IMR-90 (cell line): ENCODE results near the gene REC114. TPM values are rescaled to one million over a fixed set of nuclear protein-coding genes. Genes with fewer than 3 reads are reported as not detected.

Source experiments
- ATAC-seq: fragments of 200-7000 bp; cut with Tn5 transposase; 2 replicates; pipeline ENCODE4 v1.9.1; 2020; ENCODE audit warnings: low read depth, mild to moderate bottlenecking, moderate library complexity
- BruUV-seq: library from RNA; stranded (reverse); fragments of 400-500 nt; replicated peaks from 2 replicates; lab custom pipeline; 2021; lab: Mats Ljungman, UMichigan
- CTCF ChIA-PET: fragments of 300-600 bp; formaldehyde crosslinking; extraction: SDS; loops from one replicate; lab custom pipeline; 2021; ENCODE audit warnings: antibody characterized with exemption; lab: Yijun Ruan, JAX
- POLR2A ChIA-PET: fragments of 300-600 bp; sonication (Branson Sonifier 250); formaldehyde crosslinking; loops from one replicate; lab custom pipeline; 2022; ENCODE audit warnings: antibody characterized with exemption; ENCODE audit not compliant: unreplicated experiment; lab: Charles Lee
- DNase-seq: peaks from one replicate; pipeline ENCODE4 v3.0.0; 2013
- H2AFZ ChIP-seq: replicated peaks from 2 replicates; pipeline ENCODE3; 2013; ENCODE audit warnings: low read length, mild to moderate bottlenecking; ENCODE audit not compliant: poor library complexity
- H2AK5ac ChIP-seq: 2 replicates; pipeline ENCODE4 v1.6.1; 2013; ENCODE audit warnings: low read depth, low read length, inconsistent platforms
- H2AK9ac ChIP-seq: replicated peaks from 2 replicates; pipeline ENCODE3; 2013; ENCODE audit warnings: mild to moderate bottlenecking, low read depth, low read length, moderate library complexity; ENCODE audit not compliant: poor library complexity
- H2BK120ac ChIP-seq: 2 replicates; pipeline ENCODE4 v1.6.1; 2013; ENCODE audit warnings: low read depth, low read length, inconsistent platforms
- H2BK15ac ChIP-seq: 3 replicates; pipeline ENCODE4 v1.6.1; 2013; ENCODE audit warnings: low read depth, low read length, inconsistent platforms
- H2BK20ac ChIP-seq: 2 replicates; pipeline ENCODE4 v1.6.1; 2013; ENCODE audit warnings: low read depth, mild to moderate bottlenecking, inconsistent platforms, low read length, moderate library complexity
- H2BK5ac ChIP-seq: 2 replicates; pipeline ENCODE4 v1.6.1; 2013; ENCODE audit warnings: mild to moderate bottlenecking, low read depth, low read length, inconsistent platforms; ENCODE audit not compliant: poor library complexity, severe bottlenecking
- H3K14ac ChIP-seq: replicated peaks from 2 replicates; pipeline ENCODE4 v1.6.1; 2013; ENCODE audit warnings: low read depth, low read length, inconsistent platforms
- H3K18ac ChIP-seq: 2 replicates; pipeline ENCODE4 v1.6.1; 2013; ENCODE audit warnings: low read depth, low read length, control low read depth
- H3K23ac ChIP-seq: 2 replicates; pipeline ENCODE4 v1.6.1; 2013; ENCODE audit warnings: low read depth, low read length, inconsistent platforms
- H3K27ac ChIP-seq: 2 replicates; pipeline ENCODE4 v1.5.1; 2013; ENCODE audit warnings: mild to moderate bottlenecking, control low read depth, low read length; ENCODE audit not compliant: insufficient read depth
- H3K27me3 ChIP-seq: 2 replicates; pipeline ENCODE4 v1.6.1; 2013; ENCODE audit warnings: low read length; ENCODE audit not compliant: control insufficient read depth, insufficient read depth
- H3K36me3 ChIP-seq: 2 replicates; pipeline ENCODE4 v1.6.1; 2013; ENCODE audit warnings: low read length, mixed read lengths; ENCODE audit not compliant: control insufficient read depth, insufficient read depth
- H3K4ac ChIP-seq: 2 replicates; pipeline ENCODE4 v1.6.1; 2013; ENCODE audit warnings: low read depth, low read length, inconsistent platforms
- H3K4me1 ChIP-seq: 2 replicates; pipeline ENCODE4 v1.6.1; 2013; ENCODE audit warnings: low read length, mixed read lengths; ENCODE audit not compliant: control insufficient read depth, insufficient read depth
- H3K4me2 ChIP-seq: 2 replicates; pipeline ENCODE4 v1.6.1; 2013; ENCODE audit warnings: low read depth, mild to moderate bottlenecking, control low read depth, low read length, moderate library complexity
- H3K4me3 ChIP-seq: 2 replicates; pipeline ENCODE4 v1.5.1; 2013; ENCODE audit warnings: low read depth, mild to moderate bottlenecking, control low read depth, low read length, moderate library complexity; ENCODE audit not compliant: insufficient read depth
- H3K56ac ChIP-seq: 2 replicates; pipeline ENCODE4 v1.6.1; 2013; ENCODE audit warnings: low read length, inconsistent platforms; ENCODE audit not compliant: insufficient read depth; ENCODE audit errors: extremely low read depth
- H3K79me1 ChIP-seq, 2 experiments: 2 replicates each; pipeline ENCODE4 v1.6.1; 2013; ENCODE audit warnings: low read length in 2 of 2, inconsistent platforms in 1 of 2, low read depth in 1 of 2
- H3K9ac ChIP-seq: 2 replicates; pipeline ENCODE4 v1.6.1; 2013; ENCODE audit warnings: low read depth, low read length, control low read depth
- H3K9me1 ChIP-seq: 2 replicates; pipeline ENCODE4 v1.6.1; 2013; ENCODE audit warnings: low read length, inconsistent platforms; ENCODE audit not compliant: insufficient read depth
- H3K9me3 ChIP-seq: 2 replicates; pipeline ENCODE4 v1.6.1; 2013; ENCODE audit warnings: low read length; ENCODE audit not compliant: control insufficient read depth, insufficient read depth
- H4K20me1 ChIP-seq: 2 replicates; pipeline ENCODE4 v1.6.1; 2013; ENCODE audit warnings: low read length, inconsistent platforms; ENCODE audit not compliant: insufficient read depth
- H4K5ac ChIP-seq: 2 replicates; pipeline ENCODE4 v1.6.1; 2013; ENCODE audit warnings: mild to moderate bottlenecking, low read depth, low read length, control low read depth
- H4K8ac ChIP-seq, 2 experiments: 2 replicates each; pipeline ENCODE4 v1.6.1; 2013; ENCODE audit warnings: low read depth in 2 of 2, low read length in 2 of 2, control low read depth in 1 of 2, inconsistent platforms in 1 of 2
- H4K91ac ChIP-seq: 2 replicates; pipeline ENCODE4 v1.6.1; 2013; ENCODE audit warnings: low read depth, low read length, inconsistent platforms; ENCODE audit not compliant: insufficient read depth
- CEBPB ChIP-seq: IDR thresholded peaks from 2 replicates; pipeline ENCODE4 v1.6.1; 2012; ENCODE audit warnings: low read depth, low read length, improper control_type of control experiment
- ELK1 ChIP-seq: fragments of 150-350 bp; IDR thresholded peaks from 2 replicates; pipeline ENCODE4 v1.6.1; 2016; ENCODE audit warnings: low read depth, mild to moderate bottlenecking, low read length, moderate library complexity, borderline replicate concordance
- POLR2A ChIP-seq: IDR thresholded peaks from 2 replicates; pipeline ENCODE4 v1.6.1; 2012; ENCODE audit warnings: mild to moderate bottlenecking, low read depth, low read length
- RAD21 ChIP-seq: IDR thresholded peaks from 2 replicates; pipeline ENCODE4 v1.6.1; 2012; ENCODE audit warnings: low read length, improper control_type of control experiment
- RCOR1 ChIP-seq: IDR thresholded peaks from 2 replicates; pipeline ENCODE4 v1.6.1; 2012; ENCODE audit warnings: mild to moderate bottlenecking, low read length, improper control_type of control experiment; ENCODE audit not compliant: insufficient replicate concordance
- RFX5 ChIP-seq: IDR thresholded peaks from 2 replicates; pipeline ENCODE4 v1.8.0; 2012; ENCODE audit warnings: low read depth, mild to moderate bottlenecking, low read length, moderate library complexity
- USF2 ChIP-seq: fragments of 150-350 bp; IDR thresholded peaks from 2 replicates; pipeline ENCODE4 v1.6.1; 2017; ENCODE audit warnings: mild to moderate bottlenecking, antibody characterized with exemption, low read length, low read depth
- WGBS, 2 experiments: methylation state at CpG; one replicate each; pipeline versions ENCODE4 v1.1.5 to v1.1.7; 2013; ENCODE audit warnings: missing lambda C conversion rate in 2 of 2; ENCODE audit not compliant: insufficient read length in 1 of 2; ENCODE audit errors: extremely low coverage in 2 of 2; 5-methylcytosine and 5-hydroxymethylcytosine counted together
- dilution Hi-C: fragments of 300-500 bp; cut with HindIII; formaldehyde crosslinking; loops from one replicate; pipeline ENCODE4 v1.14.3; 2018; ENCODE audit warnings: low sequenced_read_pairs; ENCODE audit not compliant: unreplicated experiment
- in situ Hi-C: fragments of 300-500 bp; cut with MboI; formaldehyde crosslinking; loops from 3 replicates; pipeline ENCODE4 v1.14.3; 2019; ENCODE audit warnings: low sequenced_read_pairs, inconsistent platforms, mixed read lengths
- intact Hi-C: fragments of 100-400 bp; cut with micrococcal nuclease; formaldehyde crosslinking; loops from 2 replicates; pipeline ENCODE4 v1.10.0; 2022
- polyA plus RNA-seq, 3 experiments: library from polyadenylated mRNA; depleted of rRNA; stranded (reverse); fragments of >200 nt; gene quantifications; 2 replicates each; pipeline ENCODE4 v1.2.3, GENCODE V29; 2012; ENCODE audit warnings: low replicate concordance in 1 of 3
- total RNA-seq: library from RNA; depleted of rRNA; stranded (reverse); fragments of >200 nt; gene quantifications from 2 replicates; pipeline ENCODE4 v1.2.3, GENCODE V29; 2012

Gene REC114
- total and polyA plus RNA-seq, 2 of the 4 experiments (the other 2 are of a cell fraction), result not detected

- POLR2A ChIA-PET, result no interaction called here
These were observed 135.1 kb downstream of the REC114 start for GRCh38 chr15:73578026-73578425.

More at GRCh38 chr15:73578026-73578425, 135.1 kb downstream of the REC114 start:
- Histone ChIP-seq H3K27ac (no peak overlapping the region), H2BK120ac (no peak overlapping the region), H2BK5ac (no peak overlapping the region), H3K27me3 (no peaks in the 10 kb centered on the region), H2AK9ac (no peak overlapping the region), H4K20me1 (peaks cover 14% of the 10 kb centered on the region), H3K4me2 (no peak overlapping the region), H3K14ac (no peak overlapping the region), H4K8ac (no peak overlapping the region), H3K36me3 (peaks cover 30% of the 10 kb centered on the region), H4K91ac (no peak overlapping the region), H2AK5ac (no peak overlapping the region), H3K23ac (no peak overlapping the region), H3K18ac (no peak overlapping the region), H3K4me3 (no peak overlapping the region), H3K79me1 (peaks cover 11 to 44% of the 10 kb centered on the region in 2 experiments), H2BK15ac (no peak overlapping the region), H3K9ac (no peak overlapping the region), H2BK20ac (no peak overlapping the region), H3K9me1 (peaks cover 11% of the 10 kb centered on the region; the same call in 1 of the 2 replicates), H4K5ac (no peak overlapping the region), H3K4ac (no peak overlapping the region), H3K9me3 (no peaks in the 10 kb centered on the region), H3K56ac (no peak overlapping the region), H3K4me1 (peaks cover 5% of the 10 kb centered on the region), H2AFZ (no peak overlapping the region)
- dilution Hi-C loops (no loop called here), intact Hi-C loops (loop anchor here (2.0 kb wide), 1 partner anchor 15 kb away; no protein-coding TSS in a partner anchor), in situ Hi-C loops (no loop called here)
- no TSS peak for BruUV-seq
- TF ChIP-seq RAD21, result no peak
- TF ChIP-seq POLR2A, result no peak
- TF ChIP-seq RCOR1, result no peak
- no peak for TF ChIP-seq ELK1
- no peak for TF ChIP-seq RFX5
- TF ChIP-seq CEBPB, result no peak
- no peak for TF ChIP-seq USF2
- 96% methylated on average over 2 of the region's 2 CpGs; no CpG with 5 or more reads in 1 of the 2 experiments for WGBS, 2 experiments
- CTCF ChIA-PET, result no interaction called here
- no peak for DNase-seq
- ATAC-seq, result no peak
